Measurements from ENCODE around the gene FAM227B.
A peak's percentile ranks its signal among the peaks of the same experiment; 100 is the strongest.
"Not testable (repeated sequence)": the region's sequence is repeated elsewhere in the genome, so short reads cannot be mapped to it uniquely, and the experiment has no call there.

The FAM227B gene

GRCh38 chr15:49492830-49493229 is 127.8 kb downstream of the FAM227B start:
- DNase-seq = no peak

DNA sequence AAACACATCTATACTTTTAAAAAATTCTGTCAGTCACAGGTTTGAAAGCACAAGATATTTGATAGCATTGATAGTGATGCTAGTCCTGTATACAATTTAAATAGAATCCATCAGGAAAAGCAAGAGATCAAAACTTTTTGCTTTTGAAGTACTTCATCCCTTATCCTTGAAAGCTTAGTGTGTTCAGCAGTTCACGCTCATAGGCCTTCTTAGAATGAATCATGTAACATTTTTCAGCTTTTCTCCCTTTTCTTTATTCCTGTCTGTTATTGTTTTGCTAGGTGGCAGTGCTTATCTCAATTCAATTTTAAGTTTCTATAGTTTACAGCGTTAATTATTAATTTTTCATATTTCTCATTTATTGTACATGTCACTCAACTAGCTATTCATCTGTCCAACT is 128.5 kb downstream of the FAM227B start:
- no peak for DNase-seq

DNA sequence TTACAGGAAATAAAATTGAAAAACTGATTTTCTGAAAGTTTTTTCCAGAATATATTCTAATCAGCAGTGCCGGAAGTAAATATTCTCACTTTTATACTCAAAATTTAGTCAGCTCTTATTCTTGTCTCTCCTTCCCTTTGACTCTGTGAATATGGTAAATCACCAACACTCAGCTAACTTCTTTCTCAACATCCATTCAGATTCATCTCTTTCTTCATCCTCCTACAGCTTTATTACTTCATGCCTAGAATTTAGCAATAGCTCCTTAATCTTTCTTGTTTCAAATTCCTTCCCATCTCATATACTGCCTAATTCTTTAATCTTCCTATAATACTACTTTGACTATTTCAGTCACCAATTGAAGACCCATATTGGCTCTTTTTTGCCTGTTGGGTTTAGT is 129.7 kb downstream of the FAM227B start:
- no peak for DNase-seq

- DNase-seq = not testable (repeated sequence)
Observed at GRCh38 chr15:49485401-49485800, 135.2 kb downstream of the FAM227B start.

DNA sequence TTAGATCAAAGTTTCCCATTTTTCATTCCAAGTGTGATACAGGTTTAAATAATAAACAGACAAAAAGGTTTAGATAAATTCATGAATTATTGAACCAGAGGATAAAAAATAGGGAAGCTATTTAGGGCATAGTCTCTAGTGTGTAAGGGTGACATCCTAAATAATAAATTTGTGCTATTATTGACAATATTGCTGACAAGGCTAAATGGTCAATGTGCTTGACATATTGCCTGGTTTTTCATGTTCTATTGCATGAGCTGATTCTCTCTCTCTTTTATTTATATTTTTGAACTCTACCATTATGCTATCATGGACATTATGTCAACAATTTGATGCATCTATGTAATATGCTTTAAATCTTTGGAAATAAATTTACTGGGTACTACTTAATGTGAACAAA is 141.6 kb downstream of the FAM227B start:
- DNase-seq = not testable (repeated sequence)

DNA sequence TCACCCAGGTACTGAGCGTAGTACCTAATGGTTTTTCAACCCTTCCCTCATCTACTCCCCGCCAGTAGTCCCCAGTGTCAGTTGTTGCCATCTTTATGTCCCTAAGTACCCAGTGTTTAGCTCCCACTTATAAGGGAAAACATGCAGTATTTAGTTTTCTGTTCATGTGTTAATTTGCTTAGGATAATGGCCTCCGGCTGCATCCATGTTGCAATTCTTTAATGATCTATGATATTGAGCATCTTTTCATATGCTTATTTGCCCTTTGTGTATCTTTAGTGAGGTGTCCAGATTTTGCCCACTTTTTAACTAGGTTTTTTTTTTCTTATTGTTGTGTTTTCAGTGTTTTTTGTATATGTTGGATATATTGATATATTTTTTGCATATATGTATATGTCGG is 142.6 kb downstream of the FAM227B start:
- DNase-seq = not testable (repeated sequence)

- no peak for DNase-seq
Observed at GRCh38 chr15:49473031-49473430, 147.6 kb downstream of the FAM227B start.

GRCh38 chr15:49472338-49472737 is 148.3 kb downstream of the FAM227B start:
- no peak for DNase-seq

GRCh38 chr15:49471733-49472132 is 148.9 kb downstream of the FAM227B start:
- DNase-seq = peak; percentile 76

GRCh38 chr15:49471248-49471647 is 149.4 kb downstream of the FAM227B start:
- peak; percentile 27 for DNase-seq

GRCh38 chr15:49468481-49468839 is 152.2 kb downstream of the FAM227B start:
- peak; percentile 41 for DNase-seq

GRCh38 chr15:49467746-49468480 is 152.7 kb downstream of the FAM227B start:
- peak; percentile 30 for DNase-seq

DNA sequence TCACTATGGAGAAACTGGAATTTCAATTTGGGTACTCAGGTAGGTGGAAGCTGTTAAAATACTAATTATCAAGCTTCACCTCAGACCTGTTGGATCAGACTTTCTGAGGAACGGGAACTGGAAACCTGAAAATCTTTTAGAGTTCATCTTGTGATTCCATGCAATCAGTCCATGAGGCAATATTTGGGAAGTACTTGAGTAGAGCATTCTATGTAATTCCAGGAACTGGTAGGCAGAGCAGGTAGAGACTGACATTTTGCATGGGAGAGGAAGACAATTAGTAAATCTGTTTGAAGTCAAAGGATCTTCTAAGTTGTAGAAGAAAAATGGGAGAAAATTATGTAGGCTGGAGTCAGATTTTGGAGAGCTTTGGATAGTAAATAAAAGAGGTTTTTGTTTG is 154.5 kb downstream of the FAM227B start:
- DNase-seq = peak; percentile 55

DNA sequence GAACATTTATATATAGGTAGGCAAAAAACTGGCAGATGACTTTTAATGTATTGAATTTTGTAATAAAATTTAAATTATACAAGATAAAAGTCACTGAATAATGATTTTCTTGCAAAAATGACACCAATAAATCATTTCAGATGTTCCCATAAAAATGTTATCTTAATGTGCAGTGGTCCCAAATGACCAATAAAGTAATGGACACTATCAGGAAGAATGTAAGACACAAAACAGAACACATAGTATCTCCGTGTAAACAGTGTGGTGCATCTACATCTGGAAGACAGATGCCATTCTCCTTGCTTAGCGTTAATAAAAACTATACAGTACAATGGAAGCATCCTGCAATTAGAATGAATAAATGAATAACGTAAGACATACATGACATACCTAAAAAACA is 156.1 kb downstream of the FAM227B start:
- DNase-seq = no peak

GRCh38 chr15:49462232-49462844 is 158.3 kb downstream of the FAM227B start:
- DNase-seq = peak; percentile 39

DNA sequence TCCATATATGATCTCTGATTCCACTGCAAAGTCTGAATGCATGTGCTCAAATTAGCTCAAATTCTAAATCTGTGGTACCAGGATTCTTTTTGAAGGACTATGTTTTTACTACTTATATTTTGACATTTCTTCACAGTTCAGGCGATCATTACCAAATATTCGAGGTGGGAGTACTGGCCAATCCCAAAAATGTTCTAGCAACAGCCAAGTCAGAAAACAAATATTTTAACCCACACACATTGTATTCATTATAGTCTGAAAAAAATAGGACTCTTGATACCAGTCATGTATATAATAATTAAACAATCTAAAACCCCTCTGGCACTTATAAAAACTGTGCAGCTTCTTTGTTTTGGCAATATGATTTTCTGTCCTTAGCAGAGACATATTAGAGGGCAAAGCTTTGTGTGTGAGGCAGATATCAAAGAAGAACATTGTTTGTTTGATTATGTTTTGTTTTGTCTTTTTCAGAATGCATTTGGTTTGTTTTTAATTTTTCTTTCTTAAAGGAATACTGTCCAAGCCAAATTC is 160.1 kb downstream of the FAM227B start:
- DNase-seq = no peak

DNA sequence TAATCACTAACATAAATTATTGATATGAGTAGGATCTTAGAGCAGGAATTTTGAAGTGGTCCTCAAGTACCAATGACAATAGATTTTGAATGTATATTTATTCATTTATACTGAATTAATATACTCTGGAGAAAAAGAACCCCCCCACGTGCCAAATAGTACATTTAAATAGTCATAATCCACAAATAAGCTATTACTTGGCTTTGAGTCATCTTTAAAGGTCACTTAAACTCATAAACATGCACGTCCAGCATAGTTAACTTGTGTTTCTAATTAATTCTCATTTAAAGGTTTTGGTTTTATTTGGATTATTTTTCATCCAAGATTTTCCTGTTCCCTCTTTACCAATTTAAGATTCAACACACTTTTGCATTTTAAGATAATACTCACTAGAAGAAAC is 162.5 kb downstream of the FAM227B start:
- no peak for DNase-seq

DNA sequence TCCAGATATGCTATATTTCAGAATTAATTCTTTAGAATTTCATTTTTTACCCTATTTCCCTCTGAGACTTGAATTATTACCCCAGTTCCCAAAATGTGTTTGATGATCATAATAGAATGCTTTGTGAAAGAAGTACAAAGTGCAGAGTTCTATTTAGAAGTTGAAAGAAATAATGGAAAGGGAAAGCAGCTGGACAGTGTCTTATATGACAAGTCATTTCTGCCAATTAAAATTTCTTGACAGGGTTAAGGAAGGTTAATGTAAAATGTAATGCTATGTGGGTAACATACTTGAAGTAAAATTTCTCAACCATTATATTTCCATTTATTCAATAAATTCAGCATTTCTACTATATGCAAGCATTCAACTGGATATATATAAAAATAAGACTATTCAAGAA is 164.5 kb downstream of the FAM227B start:
- DNase-seq = no peak

GRCh38 chr15:49452595-49452994 is 168.0 kb downstream of the FAM227B start:
- DNase-seq = no peak

DNA sequence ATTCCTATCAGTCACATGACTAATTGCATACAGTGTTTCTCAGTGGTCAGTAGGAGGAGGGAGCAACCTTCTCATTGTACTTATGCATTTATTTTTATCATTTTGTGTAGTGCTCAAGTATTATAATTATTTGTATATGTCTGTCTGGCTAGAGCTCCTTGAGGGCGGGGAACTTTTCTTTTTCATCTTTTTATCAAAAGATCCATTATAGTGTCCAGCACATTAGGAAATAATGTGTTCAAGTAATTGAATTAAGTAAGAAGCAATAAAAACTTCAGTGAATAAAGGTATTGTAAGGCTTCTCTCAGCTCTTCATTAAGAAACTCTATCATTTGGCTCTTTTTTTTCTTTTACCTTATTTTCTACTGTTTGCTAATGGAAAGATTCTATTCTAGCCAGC is 178.8 kb downstream of the FAM227B start:
- no peak for DNase-seq

- DNase-seq = peak; percentile 42
Observed at GRCh38 chr15:49441356-49441755, 179.3 kb downstream of the FAM227B start.

- peak; percentile 62 for DNase-seq
Observed at GRCh38 chr15:49439678-49440395, 180.8 kb downstream of the FAM227B start.

DNA sequence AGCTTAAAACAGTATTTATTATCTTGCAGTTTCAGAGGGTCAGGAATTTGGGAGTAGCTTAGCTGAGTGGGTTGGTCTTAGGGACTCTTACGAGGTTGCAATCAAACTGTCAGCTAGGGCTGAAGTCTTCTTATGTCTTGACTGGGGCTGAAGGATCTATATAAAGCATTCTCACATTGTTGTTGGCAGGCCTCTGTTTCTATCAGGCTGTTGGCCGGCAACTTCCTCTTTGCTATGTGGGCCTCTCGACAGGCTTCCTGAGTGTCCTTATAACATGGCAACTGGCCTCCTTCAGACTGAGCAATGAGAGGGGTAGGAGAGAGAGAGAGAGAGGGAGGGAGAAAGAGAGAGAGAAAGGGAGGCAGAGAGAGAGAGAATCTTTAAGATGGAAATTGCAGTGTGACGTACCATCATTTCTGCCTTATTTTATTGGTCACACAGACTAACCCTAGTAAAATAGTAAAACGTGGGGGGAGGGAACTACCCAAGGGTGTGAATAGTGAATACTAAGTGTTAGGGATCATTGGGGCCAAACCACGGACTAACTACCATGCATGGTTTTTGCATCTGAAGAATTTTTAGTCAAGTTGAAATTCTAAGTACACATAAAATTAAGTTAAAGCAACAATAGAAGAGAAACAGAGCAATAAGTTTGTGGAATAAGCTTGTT is 181.5 kb downstream of the FAM227B start:
- peak; percentile 94 for DNase-seq
